ENCODE data around the gene GAREM2. TPM values are rescaled to one million over a fixed set of nuclear protein-coding genes. Genes with fewer than 3 reads are reported as not detected.

The GAREM2 gene
- total and polyA plus RNA-seq, 10 donors = 0.62 to 6.3 (median 1.9) TPM

DNA sequence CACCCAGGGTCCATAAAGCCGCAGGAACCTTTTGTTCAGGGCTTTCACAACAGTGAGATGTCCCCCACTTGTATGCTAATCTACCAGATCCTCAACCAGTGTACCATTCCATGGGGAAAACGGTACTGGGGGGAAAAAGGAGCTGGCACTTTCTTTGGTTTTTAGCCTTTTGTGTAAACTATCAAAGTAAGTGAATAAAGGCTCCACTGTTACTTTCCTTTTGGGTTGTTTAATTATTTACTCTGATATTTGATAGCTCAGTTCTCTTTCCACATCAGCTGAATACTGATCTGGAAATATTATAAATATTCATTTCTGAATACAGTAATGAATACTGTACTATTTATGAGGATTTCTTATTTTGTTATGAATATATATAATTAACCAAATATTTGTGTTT, 51.2 kb downstream of the GAREM2 start:
- no peak for DNase-seq
- no peaks in the 10 kb centered on the region for H3K27me3 ChIP-seq (replicated peaks in 1 of 7)
- peaks cover 0 to 11% (median 0%) of the 10 kb centered on the region in 8 donors for H3K9me3 ChIP-seq
- WGBS, 5 donors = 94 to 100% (median 98%) methylated on average over 2 of the region's 2 CpGs
- no peaks in the 10 kb centered on the region for H3K4me1 ChIP-seq
- H3K36me3 ChIP-seq = peaks cover 7 to 100% (median 49%) of the 10 kb centered on the region in 6 donors
- H3K27ac ChIP-seq = no peak overlapping the region
- intact Hi-C loops (cut with DNase I; ENCODE audit: low total_unique reads) = no loop called here
- no peak overlapping the region for H3K4me3 ChIP-seq
- TF ChIP-seq, protein P1, sequence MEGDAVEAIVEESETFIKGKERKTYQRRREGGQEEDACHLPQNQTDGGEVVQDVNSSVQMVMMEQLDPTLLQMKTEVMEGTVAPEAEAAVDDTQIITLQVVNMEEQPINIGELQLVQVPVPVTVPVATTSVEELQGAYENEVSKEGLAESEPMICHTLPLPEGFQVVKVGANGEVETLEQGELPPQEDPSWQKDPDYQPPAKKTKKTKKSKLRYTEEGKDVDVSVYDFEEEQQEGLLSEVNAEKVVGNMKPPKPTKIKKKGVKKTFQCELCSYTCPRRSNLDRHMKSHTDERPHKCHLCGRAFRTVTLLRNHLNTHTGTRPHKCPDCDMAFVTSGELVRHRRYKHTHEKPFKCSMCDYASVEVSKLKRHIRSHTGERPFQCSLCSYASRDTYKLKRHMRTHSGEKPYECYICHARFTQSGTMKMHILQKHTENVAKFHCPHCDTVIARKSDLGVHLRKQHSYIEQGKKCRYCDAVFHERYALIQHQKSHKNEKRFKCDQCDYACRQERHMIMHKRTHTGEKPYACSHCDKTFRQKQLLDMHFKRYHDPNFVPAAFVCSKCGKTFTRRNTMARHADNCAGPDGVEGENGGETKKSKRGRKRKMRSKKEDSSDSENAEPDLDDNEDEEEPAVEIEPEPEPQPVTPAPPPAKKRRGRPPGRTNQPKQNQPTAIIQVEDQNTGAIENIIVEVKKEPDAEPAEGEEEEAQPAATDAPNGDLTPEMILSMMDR (IDR thresholded peaks at IDR 0.05 in 8 of 11, conservative IDR thresholded peaks at IDR 0.05 in 3 of 11) = no peak
- TF ChIP-seq POLR2AphosphoS5 (IDR thresholded peaks at IDR 0.05) = no peak
- TF ChIP-seq POLR2A (IDR thresholded peaks at IDR 0.05) = no peak

DNA sequence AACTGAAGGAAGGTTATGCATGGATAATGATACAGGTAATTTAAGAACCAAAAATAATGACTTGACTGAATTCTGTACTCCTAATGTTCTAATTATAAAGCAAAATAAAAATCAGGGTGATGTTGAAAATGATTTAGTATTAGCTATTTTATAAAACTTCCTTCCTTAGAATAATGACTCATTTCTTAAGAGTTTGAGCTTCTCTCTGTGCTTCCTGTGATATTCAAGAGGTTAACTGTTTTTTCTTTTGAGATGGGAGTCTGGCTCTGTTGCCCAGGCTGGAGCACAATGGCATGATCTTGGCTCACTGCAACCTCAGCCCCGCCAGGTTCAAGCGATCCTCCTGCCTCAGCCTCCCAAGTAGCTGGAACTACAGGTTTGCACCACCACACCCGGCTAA, 56.7 kb downstream of the GAREM2 start:
- intact Hi-C loops (cut with DNase I; ENCODE audit: low total_unique reads) = no loop called here
- H3K9me3 ChIP-seq = peaks cover 0 to 11% (median 0%) of the 10 kb centered on the region in 8 donors
- WGBS, 5 donors = 88 to 100% (median 95%) methylated on average over 3 of the region's 3 CpGs

DNA sequence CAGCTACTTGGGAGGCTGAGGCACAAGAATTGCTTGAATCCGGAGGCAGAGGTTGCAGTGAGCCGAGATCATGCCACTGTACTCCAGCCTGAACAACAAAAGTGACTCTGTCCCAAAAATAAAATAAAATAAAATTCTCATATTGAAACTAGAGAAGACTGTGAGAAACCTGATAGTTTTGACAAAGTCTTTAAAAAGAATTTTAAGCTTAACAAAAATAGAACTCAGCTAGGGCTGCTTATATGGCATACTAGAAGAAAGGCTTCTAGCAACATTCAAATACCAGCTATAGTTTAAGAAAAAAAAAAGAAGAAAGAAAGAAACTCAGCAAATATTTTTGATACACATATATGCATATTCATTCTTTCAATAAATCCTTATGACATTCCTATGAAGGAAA, 57.9 kb downstream of the GAREM2 start:
- peaks cover 0 to 11% (median 0%) of the 10 kb centered on the region in 8 donors for H3K9me3 ChIP-seq
- no peaks in the 10 kb centered on the region for H3K4me1 ChIP-seq
- H3K4me3 ChIP-seq = no peak overlapping the region
- no peaks in the 10 kb centered on the region for H3K27me3 ChIP-seq (replicated peaks in 1 of 7)
- no peak overlapping the region for H3K27ac ChIP-seq
- TF ChIP-seq POLR2A (IDR thresholded peaks at IDR 0.05) (no peak), POLR2AphosphoS5 (IDR thresholded peaks at IDR 0.05) (no peak)
- TF ChIP-seq, protein P1 (IDR thresholded peaks at IDR 0.05 in 8 of 11, conservative IDR thresholded peaks at IDR 0.05 in 3 of 11) = no peak
- H3K36me3 ChIP-seq = peaks cover 10 to 100% (median 100%) of the 10 kb centered on the region in 6 donors
- intact Hi-C loops (cut with DNase I; ENCODE audit: low total_unique reads) = no loop called here
- DNase-seq = no peak
- WGBS, 5 donors = 93 to 100% (median 98%) methylated on average over 2 of the region's 2 CpGs

More for the DNA sequence above, 56.7 kb downstream of the GAREM2 start:
- H3K27me3 ChIP-seq (replicated peaks in 1 of 7) = no peaks in the 10 kb centered on the region
- no peak for DNase-seq
- TF ChIP-seq, protein P1 (IDR thresholded peaks at IDR 0.05 in 8 of 11, conservative IDR thresholded peaks at IDR 0.05 in 3 of 11) = no peak
- no peak for TF ChIP-seq POLR2A (IDR thresholded peaks at IDR 0.05)
- TF ChIP-seq POLR2AphosphoS5 (IDR thresholded peaks at IDR 0.05) = no peak
- H3K4me1 ChIP-seq = no peaks in the 10 kb centered on the region
- H3K27ac ChIP-seq = no peak overlapping the region
- peaks cover 9 to 100% (median 90%) of the 10 kb centered on the region in 6 donors for H3K36me3 ChIP-seq
- no peak overlapping the region for H3K4me3 ChIP-seq

DNA sequence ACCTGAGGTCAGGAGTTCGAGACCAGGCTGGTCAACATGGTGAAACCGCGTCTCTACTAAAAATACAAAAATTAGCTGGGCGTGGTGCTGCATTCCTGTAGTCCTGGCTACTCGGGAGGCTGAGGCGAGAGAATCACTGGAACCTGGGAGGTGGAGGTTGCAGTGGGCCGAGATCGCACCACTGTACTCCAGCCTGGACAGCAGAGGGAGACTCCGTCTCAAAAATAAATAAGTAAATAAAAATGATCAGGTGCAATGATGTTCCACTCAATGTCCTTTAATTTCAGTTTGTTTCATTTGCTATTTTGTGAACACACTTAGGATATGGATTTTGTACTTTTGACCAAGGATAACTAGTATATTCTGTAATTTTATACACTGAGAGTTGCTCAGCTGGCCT, 62.2 kb downstream of the GAREM2 start:
- 89 to 96% (median 94%) methylated on average over 9 of the region's 9 CpGs for WGBS, 5 donors
- DNase-seq = no peak
- no peaks in the 10 kb centered on the region for H3K27me3 ChIP-seq (replicated peaks in 1 of 7)
- peaks cover 0 to 20% (median 9%) of the 10 kb centered on the region in 6 donors for H3K4me1 ChIP-seq
- intact Hi-C loops (cut with DNase I; ENCODE audit: low total_unique reads) = no loop called here
- H3K9me3 ChIP-seq = no peaks in the 10 kb centered on the region
- H3K4me3 ChIP-seq = no peak overlapping the region
- H3K27ac ChIP-seq = no peak overlapping the region
- TF ChIP-seq, protein P1 (IDR thresholded peaks at IDR 0.05 in 8 of 11, conservative IDR thresholded peaks at IDR 0.05 in 3 of 11) = peak in 7 of 11 experiments; percentile 13 to 36 (median 27)
- TF ChIP-seq POLR2A (IDR thresholded peaks at IDR 0.05) (no peak), POLR2AphosphoS5 (IDR thresholded peaks at IDR 0.05) (no peak)
- peaks cover 6 to 100% (median 78%) of the 10 kb centered on the region in 6 donors for H3K36me3 ChIP-seq
